Cortex of kidney (tissue), 1 donor: ENCODE data around the gene HK1.

Experiments
- DNase-seq: peaks from one replicate; lab custom pipeline; 2025; lab: John Stamatoyannopoulos, UW

Gene HK1

GRCh38 chr10:69375307-69376151, 97.2 kb downstream of the HK1 start:
- no peak for DNase-seq

DNA sequence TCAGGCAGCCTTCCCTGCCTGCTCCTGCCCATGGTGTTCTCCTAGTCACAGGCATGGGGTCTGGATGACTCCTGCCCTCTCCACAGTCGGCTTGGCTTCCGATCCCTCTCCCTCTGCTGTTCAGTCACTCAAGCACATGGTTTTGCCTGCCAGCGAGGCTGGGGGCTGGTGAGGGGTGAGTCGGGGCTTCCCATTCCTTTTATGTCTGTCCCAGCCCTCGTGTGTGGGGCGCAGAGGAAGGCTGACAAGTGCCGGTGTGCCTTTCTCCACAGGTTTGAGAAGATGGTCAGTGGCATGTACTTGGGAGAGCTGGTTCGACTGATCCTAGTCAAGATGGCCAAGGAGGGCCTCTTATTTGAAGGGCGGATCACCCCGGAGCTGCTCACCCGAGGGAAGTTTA, 98.4 kb downstream of the HK1 start:
- DNase-seq: no peak

- no peak for DNase-seq
These were observed 98.9 kb downstream of the HK1 start for GRCh38 chr10:69377191-69377590.

DNA sequence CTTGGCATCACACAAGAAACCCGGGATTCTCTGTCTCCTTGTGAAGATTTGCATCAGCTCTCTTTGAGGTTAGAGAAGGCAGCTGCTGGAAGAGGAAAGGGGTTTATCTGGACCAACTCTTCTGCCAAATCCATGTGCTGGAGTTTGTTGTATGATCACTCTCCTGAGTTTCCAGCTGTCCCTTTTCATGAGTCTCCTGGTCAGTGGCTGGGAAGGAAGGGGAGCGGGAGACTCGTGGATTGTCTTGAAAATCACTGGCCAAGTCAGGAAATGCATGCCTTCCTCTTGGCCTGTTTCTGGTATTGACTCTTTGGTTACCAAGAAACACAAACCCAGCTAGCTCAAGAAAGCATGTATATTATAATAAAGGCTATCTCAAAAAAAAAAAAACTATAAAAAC, 99.6 kb downstream of the HK1 start:
- DNase-seq: no peak

- DNase-seq: no peak
These were observed 101.5 kb downstream of the HK1 start for GRCh38 chr10:69379800-69380199.

DNA sequence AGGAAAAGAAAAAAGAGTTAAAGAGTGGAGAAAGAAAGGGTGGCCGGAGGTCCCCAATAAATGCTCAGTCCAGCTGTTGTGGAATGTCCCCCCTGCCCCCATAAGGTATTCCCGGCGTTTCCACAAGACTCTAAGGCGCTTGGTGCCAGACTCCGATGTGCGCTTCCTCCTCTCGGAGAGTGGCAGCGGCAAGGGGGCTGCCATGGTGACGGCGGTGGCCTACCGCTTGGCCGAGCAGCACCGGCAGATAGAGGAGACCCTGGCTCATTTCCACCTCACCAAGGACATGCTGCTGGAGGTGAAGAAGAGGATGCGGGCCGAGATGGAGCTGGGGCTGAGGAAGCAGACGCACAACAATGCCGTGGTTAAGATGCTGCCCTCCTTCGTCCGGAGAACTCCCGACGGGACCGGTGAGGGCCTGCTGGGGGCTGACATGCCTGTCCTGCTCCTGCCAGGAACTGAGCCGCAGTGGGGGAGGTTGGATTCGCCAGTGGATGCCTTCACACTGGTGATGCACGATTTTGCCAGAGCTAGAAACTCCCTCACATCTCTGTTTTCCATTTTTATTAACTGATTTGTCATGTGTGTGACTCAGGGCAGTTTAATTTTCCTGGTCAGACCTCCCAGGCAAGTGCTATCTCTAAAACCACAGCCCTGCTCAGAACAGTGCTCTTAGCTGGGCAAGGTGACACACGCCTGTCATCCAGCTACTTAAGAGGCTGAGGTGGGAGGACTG, 104.3 kb downstream of the HK1 start:
- DNase-seq: no peak

DNA sequence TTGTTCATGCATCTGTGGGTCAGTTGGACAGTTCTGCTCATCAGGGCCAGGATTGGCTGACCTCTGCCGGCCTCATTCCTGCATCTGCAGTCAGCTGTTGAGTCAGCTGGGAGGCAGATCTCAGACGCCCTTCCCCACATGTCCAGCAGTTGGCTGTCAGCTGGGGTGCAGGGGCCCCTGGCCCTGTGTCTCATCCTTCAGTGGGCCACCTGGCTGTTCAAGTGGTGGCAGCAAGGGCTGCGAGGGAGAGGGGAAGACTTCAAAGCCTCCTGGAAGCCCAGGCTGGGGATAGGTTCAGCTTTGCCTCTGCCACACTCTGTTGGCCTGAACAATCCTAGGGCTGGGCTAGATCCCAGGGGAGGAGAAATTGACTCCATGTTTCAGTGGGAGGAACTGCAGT, 105.3 kb downstream of the HK1 start:
- DNase-seq: no peak

- DNase-seq: no peak
These were observed 106.0 kb downstream of the HK1 start for GRCh38 chr10:69384320-69384719.

- DNase-seq: no peak
These were observed 107.4 kb downstream of the HK1 start for GRCh38 chr10:69385454-69386350.

- DNase-seq: no peak
These were observed 109.2 kb downstream of the HK1 start for GRCh38 chr10:69387500-69387899.

- no peak for DNase-seq
These were observed 110.2 kb downstream of the HK1 start for GRCh38 chr10:69388488-69388887.

DNA sequence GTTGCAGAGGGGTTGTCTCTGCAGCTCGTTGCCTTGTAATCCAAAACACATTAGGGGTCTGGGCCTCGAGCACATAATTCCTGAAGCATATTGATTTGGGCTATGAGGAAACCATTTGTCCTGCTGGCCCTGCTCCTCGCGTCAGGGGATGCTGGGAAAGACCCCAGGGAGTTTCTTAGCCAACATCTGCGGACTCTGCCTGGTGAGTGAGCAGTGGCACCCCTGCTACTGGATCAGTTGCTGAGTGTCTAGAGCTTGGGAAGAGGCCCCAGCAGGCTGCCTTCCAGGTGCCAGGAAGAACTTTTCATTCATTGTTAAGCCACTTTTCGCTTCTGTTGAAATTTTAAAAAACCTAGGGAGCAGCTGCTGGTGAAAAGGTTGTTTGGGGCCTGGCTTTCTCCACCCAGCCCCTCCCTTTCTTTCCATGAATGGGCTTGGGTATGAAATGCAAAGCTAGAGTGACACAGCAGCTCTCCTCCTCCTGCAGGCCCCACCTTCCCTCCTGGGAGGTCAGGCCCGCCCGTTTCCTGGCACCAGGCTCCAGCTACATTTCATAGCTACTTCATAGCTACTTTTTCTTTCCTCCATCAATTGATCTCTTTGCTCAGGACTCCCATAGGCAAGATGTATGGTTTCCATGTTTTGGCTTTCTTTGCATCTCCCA, 111.7 kb downstream of the HK1 start:
- DNase-seq: no peak

DNA sequence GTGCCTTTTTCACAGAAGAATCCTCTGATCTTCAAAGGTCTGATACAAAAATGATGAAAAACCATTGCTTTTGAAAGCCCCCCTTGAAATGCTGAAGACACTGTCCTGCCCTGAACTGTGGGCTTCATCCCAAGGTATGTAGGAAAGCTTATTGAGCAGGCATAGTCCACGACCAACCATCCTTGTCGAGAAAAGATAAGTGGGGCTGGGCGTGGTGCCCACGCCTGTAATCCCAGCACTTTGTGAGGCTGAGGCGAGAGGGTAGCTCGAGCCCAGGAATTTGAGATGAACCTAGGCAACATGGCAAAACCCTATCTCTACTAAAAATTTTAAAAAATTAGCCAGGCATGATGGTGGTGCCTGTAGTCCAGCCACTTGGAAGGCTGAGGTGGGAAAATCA, 112.9 kb downstream of the HK1 start:
- DNase-seq: no peak

DNA sequence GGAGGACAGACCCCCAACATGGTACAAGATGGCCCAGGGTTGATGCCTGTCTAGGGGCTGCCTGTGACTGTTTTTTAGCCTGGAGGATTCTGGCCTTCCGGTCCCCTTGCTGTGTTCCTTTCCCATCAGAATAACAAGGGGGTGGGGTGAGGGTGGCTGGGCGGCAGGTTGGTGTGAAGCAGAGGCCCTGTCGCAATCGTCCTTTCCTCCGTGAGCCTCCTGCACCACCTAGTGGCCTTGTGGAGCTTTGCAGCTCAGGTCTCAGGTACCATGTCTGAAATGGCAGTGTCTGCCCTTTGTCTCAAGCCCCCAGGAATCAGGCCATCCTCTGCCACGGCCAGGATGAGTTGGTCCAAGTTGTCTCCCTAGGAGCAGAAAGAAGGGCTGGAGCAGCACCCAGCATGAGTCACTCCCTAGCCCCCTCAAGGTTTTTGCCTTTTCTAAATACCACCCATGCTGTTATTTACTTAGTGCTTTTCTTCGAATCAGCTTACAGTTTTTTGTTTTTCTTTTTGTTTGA, 114.2 kb downstream of the HK1 start:
- no peak for DNase-seq

DNA sequence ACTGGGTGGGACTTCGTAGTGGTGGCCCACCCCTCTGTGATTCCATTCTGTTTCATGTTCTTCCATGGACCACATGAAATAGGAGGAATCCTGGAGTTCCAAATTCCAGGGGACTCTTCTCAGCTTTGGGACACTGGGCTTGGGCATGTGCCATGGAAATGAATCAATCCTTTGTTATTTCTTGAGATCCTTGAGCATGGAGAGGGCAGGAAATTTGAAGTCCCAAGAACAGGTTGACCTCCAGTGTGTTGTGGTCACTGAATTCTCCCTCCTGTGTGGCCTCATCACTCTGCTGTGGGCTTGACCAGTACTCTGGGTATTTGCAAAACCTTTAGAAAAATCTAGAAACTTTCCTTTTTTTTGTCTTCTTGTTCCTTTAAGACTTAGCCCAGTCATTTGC, 115.7 kb downstream of the HK1 start:
- no peak for DNase-seq

DNA sequence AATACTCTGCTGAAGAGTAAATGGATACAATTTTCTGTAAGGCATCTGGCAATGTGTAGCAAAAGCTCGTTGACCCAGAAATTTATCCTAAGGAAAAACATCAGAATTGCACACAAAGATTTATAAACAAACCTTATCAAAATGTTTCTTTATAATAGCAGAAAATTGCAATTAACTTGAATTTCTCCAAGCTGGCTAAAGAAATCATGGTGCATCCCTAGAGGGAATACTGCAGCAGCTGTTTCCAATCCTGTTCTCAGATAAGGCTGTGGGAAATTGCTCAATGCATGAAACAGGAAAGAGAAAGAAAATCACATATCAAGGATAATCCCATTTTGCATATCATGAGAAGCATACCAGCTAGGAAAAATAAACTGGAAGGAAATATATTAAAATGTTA, 119.7 kb downstream of the HK1 start:
- DNase-seq: no peak

DNA sequence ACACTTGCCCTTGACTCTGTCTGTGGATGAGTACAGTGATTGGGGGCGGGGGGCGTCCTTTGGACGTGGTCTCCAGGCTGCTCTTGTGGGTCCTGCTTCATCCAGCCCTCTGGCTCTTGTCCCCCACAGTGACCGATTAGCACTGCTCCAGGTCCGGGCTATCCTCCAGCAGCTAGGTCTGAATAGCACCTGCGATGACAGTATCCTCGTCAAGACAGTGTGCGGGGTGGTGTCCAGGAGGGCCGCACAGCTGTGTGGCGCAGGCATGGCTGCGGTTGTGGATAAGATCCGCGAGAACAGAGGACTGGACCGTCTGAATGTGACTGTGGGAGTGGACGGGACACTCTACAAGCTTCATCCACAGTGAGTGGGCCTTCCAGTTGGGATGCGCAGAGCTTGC, 120.2 kb downstream of the HK1 start:
- no peak for DNase-seq

DNA sequence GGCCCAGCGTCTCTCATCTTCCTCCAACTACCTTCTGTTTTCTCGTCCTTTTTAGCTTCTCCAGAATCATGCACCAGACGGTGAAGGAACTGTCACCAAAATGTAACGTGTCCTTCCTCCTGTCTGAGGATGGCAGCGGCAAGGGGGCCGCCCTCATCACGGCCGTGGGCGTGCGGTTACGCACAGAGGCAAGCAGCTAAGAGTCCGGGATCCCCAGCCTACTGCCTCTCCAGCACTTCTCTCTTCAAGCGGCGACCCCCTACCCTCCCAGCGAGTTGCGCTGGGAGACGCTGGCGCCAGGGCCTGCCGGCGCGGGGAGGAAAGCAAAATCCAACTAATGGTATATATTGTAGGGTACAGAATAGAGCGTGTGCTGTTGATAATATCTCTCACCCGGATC, 122.6 kb downstream of the HK1 start:
- DNase-seq: no peak

DNA sequence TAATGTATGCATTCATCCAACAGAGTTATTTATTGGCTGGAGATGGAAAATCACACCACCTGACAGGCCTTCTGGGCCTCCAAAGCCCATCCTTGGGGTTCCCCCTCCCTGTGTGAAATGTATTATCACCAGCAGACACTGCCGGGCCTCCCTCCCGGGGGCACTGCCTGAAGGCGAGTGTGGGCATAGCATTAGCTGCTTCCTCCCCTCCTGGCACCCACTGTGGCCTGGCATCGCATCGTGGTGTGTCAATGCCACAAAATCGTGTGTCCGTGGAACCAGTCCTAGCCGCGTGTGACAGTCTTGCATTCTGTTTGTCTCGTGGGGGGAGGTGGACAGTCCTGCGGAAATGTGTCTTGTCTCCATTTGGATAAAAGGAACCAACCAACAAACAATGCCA, 123.1 kb downstream of the HK1 start:
- no peak for DNase-seq

- no peak for DNase-seq
These were observed 124.1 kb downstream of the HK1 start for GRCh38 chr10:69402386-69402785.

- DNase-seq: no peak
These were observed 124.8 kb downstream of the HK1 start for GRCh38 chr10:69403066-69403465.

DNA sequence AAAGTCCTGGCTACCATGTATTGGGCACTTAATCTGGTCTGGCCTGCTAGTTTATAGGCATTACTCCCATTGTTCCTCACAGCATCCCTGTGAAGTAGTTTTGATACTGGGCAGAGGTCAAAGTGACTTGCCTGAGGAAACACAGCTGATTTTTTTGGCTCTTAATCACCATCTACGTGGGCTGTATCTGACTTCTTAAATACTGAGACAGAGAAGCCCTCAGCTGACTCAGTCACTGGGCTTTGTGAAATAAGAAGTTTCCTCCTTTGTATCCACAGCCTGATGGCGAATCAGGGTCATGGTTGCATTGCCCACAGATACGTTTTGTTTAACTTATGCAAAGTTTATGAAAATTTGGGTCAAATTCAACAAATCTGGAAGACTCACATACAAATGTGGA, 125.2 kb downstream of the HK1 start:
- DNase-seq: no peak
